C4-2B (cell line): ENCODE measurements around the gene FAM163B.

Experiments
- CTCF ChIP-seq: fragments of 450-650 bp; conservative IDR thresholded peaks from 2 replicates; pipeline ENCODE4 v1.5.1; 2017; ENCODE audit warnings: mild to moderate bottlenecking
- ZFX ChIP-seq: fragments of 450-650 bp; IDR thresholded peaks from 2 replicates; pipeline ENCODE4 v1.6.1; 2017

GRCh38 chr9:133574771-133575170 is 34.4 kb downstream of the FAM163B start:
- TF ChIP-seq CTCF: no peak
- TF ChIP-seq ZFX: no peak
